Astrocyte (in vitro differentiated cells and primary cell): ENCODE data around the gene TMEM108.

ENCODE experiments used
- CTCF ChIP-seq: IDR thresholded peaks from 2 replicates; pipeline ENCODE4 v1.5.1; 2011; ENCODE audit warnings: low read depth, mild to moderate bottlenecking, inconsistent platforms, low read length, moderate library complexity; ENCODE audit not compliant: insufficient read depth
- EZH2 ChIP-seq: IDR thresholded peaks from 2 replicates; pipeline ENCODE4 v1.6.1; 2012; ENCODE audit warnings: mild to moderate bottlenecking, low read length, inconsistent platforms; ENCODE audit not compliant: insufficient read depth

GRCh38 chr3:133259767-133260166 is 221.6 kb downstream of the TMEM108 start:
- TF ChIP-seq CTCF (no peak), EZH2 (no peak)
